ENCODE data around the gene TRPV2. TPM values are rescaled to one million over a fixed set of nuclear protein-coding genes. Genes with fewer than 3 reads are reported as not detected.

Gene TRPV2
- total RNA-seq, 1 experiment from 2014 or later = 1.0 TPM

GRCh38 chr17:16462070-16462864, 46.9 kb downstream of the TRPV2 start:
- no peak overlapping the region for H3K4ac ChIP-seq (ENCODE audit: low read depth, low read length)
- H4K5ac ChIP-seq (ENCODE audit: insufficient read length, low read depth, low read length) = no peak overlapping the region
- H3K23ac ChIP-seq (ENCODE audit: insufficient read length, low read depth, low read length) = no peak overlapping the region
- no peaks in the 10 kb centered on the region for H3K9me3 ChIP-seq (ENCODE audit: control insufficient read depth, low read depth, low read length)
- H2AFZ ChIP-seq (ENCODE audit: low read length) = no peak overlapping the region
- DNase-seq = no peak
- no peaks in the 10 kb centered on the region for H3K79me2 ChIP-seq (ENCODE audit: insufficient read depth, low read length)
- no peak overlapping the region for H2BK20ac ChIP-seq (ENCODE audit: low read depth, low read length, poor library complexity, severe bottlenecking)
- H3K27ac ChIP-seq (ENCODE audit: insufficient read length, low read depth, low read length) = no peak overlapping the region
- no peak overlapping the region; the same call in 1 of the 2 replicates for H3K14ac ChIP-seq (ENCODE audit: insufficient read depth, low read length)
- H2BK5ac ChIP-seq (ENCODE audit: insufficient read length, low read length) = no peak overlapping the region
- no peaks in the 10 kb centered on the region for H4K20me1 ChIP-seq (ENCODE audit: control insufficient read depth, insufficient read depth, insufficient read length)
- peaks cover 5% of the 10 kb centered on the region for H3K4me1 ChIP-seq (ENCODE audit: insufficient read depth, low read length)
- no peak for TF ChIP-seq CTCF (conservative IDR thresholded peaks at IDR 0.05)
- no peak overlapping the region for H3K4me2 ChIP-seq (ENCODE audit: insufficient read depth, insufficient read length, low read length)
- no peak overlapping the region for H2BK120ac ChIP-seq (ENCODE audit: low read depth, low read length, poor library complexity, severe bottlenecking)
- H4K8ac ChIP-seq (replicated peaks; ENCODE audit: insufficient read length, low read depth, low read length) = no peak overlapping the region
- WGBS (ENCODE audit: extremely low coverage, insufficient read length, low lambda C conversion rate) = no CpG with 5 or more reads among the region's 20 CpGs
- no peak overlapping the region for H3K56ac ChIP-seq (ENCODE audit: insufficient read length, low read depth, low read length)
- H2BK15ac ChIP-seq (ENCODE audit: low read depth, low read length) = no peak overlapping the region
- H3K27me3 ChIP-seq (ENCODE audit: insufficient read depth, low read length) = no peaks in the 10 kb centered on the region
- peaks cover 0 to 12% (median 10%) of the 10 kb centered on the region in 3 experiments; a peak in 6 of 7 replicates for H3K36me3 Mint-ChIP-seq (ENCODE audit: insufficient read depth in 1 of 3, low read depth in 3 of 3)
- peak overlapping the region in 2 of 3 experiments; percentile 23 to 85; a peak in 2 of 7 replicates for H3K27ac Mint-ChIP-seq
- no peak overlapping the region for H3K4me3 Mint-ChIP-seq
- no peak overlapping the region for H2BK12ac ChIP-seq (ENCODE audit: insufficient read length, low read depth, low read length)
- H3K23me2 ChIP-seq (ENCODE audit: insufficient read length, low read depth, low read length, poor library complexity, severe bottlenecking) = no peaks in the 10 kb centered on the region
- H3T11ph ChIP-seq (ENCODE audit: low read length) = no peak overlapping the region
- no peaks in the 10 kb centered on the region for H3K27me3 Mint-ChIP-seq (ENCODE audit: low read depth)
- H3K4me1 Mint-ChIP-seq = peaks cover 28 to 47% of the 10 kb centered on the region in 2 experiments
- H3K18ac ChIP-seq (ENCODE audit: insufficient read length, low read depth, low read length) = no peak overlapping the region
- no peaks in the 10 kb centered on the region for H3K79me1 ChIP-seq (ENCODE audit: insufficient read depth, low read depth, low read length, poor library complexity, severe bottlenecking)
- H3K9me3 Mint-ChIP-seq = no peaks in the 10 kb centered on the region
- H2AK5ac ChIP-seq (ENCODE audit: insufficient read length, low read length) = no peak overlapping the region
- no peak overlapping the region for H3K9ac ChIP-seq (ENCODE audit: extremely low read depth, insufficient read length, low read length)
- no peak overlapping the region for H4K91ac ChIP-seq (ENCODE audit: insufficient read length, low read depth, low read length)
